KOPT-K1 (cell line): Measurements from ENCODE around the gene MACO1.

Experiments used
- H3K27ac ChIP-seq: fragments of 200-600 bp; sonication (generic); 2 replicates; pipeline ENCODE4 v1.5.1; 2016; ENCODE audit warnings: antibody characterized with exemption, mild to moderate bottlenecking, low read depth, low read length; ENCODE audit not compliant: poor library complexity, severe bottlenecking
- H3K36me3 ChIP-seq: fragments of 200-600 bp; sonication (generic); 2 replicates; pipeline ENCODE4 v1.5.1; 2017; ENCODE audit warnings: antibody characterized with exemption, mild to moderate bottlenecking, low read length, moderate library complexity; ENCODE audit not compliant: insufficient read depth
- H3K9me3 ChIP-seq: fragments of 200-600 bp; sonication (generic); 2 replicates; pipeline ENCODE4 v1.5.1; 2017; ENCODE audit warnings: antibody characterized with exemption, low read length, mild to moderate bottlenecking; ENCODE audit not compliant: insufficient read depth, poor library complexity, severe bottlenecking

The MACO1 gene

DNA sequence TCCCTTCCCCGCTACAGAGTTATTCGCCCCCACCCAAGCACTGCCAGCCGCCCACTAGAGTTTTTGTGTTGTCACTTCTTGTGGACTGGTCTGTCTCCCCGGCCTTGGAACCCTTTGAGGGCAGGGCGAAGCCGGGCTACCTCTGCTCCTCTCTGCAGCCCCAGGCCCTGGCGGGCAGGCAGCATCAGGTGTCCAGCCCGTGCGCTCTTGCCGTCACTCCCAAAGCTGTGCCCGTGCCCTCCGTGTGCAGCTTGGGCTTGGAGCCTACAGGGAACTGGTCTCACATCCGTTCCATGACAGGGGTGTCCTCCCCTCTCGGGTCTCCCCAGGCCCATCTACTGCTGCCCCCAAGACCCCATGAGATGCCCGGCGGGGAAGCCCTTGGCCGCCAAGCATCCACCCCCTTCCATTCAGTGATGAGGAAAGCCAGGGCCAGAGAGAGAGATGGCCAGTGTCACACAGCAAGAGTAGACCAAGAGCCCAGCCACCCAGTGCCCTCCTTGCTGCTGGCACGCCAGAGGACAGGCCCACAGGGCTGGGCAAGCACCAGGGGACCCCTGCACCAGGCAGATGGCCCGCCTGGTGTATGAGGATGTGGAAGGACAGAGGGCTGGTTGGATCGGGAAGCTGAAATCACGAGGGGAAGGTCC lies 97.4 kb downstream of the MACO1 start:
- no peaks in the 10 kb centered on the region for H3K36me3 ChIP-seq
- no peak overlapping the region for H3K27ac ChIP-seq
- no peaks in the 10 kb centered on the region for H3K9me3 ChIP-seq

DNA sequence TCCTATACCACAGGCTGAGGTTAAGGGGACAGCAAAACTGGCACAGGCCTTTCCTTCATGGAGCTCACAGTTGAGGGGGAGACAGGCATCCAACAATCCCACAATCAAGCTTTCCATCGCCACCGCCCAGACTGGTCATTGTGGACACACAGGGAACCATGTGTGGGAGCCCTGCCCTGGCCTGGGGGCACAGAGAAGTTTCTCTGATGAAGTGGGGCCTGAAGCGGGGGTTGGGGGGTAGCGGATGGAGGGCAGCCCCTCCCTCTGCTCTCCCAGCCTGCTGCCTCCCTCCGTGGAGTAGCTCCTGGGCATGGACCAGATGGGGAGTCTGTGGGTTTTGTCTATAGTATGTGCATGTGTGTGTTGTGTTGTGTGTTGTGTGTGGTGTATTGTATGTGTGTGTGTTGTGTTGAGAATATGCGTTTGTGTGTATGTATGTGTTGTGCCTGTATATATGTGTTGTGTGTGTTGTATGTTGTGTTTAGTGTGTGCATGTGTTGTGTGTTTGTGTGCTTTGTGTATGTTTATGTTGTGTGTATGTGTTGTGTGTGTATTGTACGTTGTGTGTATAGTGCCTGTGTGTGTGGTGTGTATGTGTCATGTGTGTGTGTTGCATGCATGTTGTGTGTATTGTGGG lies 98.3 kb downstream of the MACO1 start:
- Histone ChIP-seq H3K36me3 (no peaks in the 10 kb centered on the region), H3K27ac (no peak overlapping the region), H3K9me3 (no peaks in the 10 kb centered on the region)

DNA sequence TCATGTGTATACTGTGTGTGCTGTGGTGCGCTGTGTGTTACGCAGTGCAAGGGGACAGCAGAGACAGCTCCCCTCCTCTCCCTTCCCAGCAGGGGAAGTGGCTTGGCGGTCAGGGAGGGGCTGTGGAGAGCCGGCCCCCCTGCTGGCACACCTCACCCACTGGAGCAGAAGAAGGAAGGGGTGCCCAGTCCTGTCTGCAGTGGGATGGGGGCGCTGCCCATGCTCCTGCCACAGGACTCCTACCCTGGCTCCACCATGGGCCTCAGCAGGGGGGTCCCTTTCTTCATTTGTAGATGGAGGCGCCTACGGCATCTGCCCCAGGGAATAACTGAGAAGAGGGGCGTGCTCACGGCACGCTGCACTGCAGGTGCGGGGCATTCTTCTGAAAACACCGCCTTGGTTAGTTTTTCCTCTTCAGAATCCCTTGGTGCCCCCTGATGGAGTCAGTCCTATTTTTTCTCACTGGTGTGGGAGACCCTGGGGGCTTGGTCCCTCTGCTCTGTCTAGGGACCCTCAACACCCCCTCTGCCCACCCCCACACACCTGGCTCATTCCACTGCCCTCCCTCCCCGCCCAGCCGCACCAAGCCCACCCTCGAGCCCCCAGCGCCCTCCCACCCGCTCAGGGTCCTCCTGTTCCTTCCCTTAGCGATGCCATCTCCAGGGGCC lies 99.0 kb downstream of the MACO1 start:
- H3K27ac ChIP-seq = no peak overlapping the region
- H3K36me3 ChIP-seq = no peaks in the 10 kb centered on the region
- H3K9me3 ChIP-seq = no peaks in the 10 kb centered on the region

DNA sequence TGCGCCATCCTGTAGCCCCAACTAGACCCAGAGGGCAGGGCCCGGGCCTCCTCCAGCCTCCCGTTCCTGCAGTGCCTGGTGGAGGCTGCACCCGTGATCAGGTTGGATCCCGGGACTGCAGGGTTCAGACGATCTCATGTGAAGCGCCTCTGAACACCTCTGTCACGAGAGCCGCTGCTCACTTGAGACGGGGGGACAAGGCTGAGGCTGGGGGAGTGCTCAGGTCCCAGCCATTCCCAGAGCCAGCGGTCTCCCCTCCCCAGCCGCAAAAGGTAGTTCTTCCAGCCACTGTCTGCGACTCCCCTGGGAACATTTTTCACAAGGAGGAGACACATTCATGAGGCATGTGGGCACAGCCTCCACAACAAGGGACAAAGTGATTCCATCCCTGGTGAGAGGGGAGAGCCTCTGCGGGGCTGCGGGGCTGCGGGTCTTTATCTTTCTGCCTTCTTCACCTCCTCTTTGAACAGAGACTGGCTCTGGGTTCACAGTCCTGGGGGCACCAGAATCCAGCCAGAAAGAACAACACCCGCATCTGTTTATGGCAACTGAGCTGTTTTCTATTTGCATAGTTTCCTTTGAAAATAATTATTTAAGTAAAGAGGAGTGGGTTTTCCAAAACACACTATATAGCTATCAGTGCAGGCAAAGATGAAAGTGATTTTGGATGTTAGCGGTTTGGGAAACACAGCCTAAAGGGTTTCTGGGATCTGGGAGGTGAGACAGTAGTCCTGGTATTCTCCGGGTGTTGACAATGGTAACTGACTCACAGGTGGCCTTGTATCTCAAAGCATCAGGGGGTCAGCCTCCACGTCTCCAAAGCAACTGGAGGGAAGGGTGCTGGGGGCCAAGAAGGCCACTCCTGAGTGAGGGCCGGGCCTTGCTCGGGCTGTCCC lies 99.7 kb downstream of the MACO1 start:
- H3K9me3 ChIP-seq = no peaks in the 10 kb centered on the region
- H3K27ac ChIP-seq = no peak overlapping the region
- H3K36me3 ChIP-seq = no peaks in the 10 kb centered on the region

DNA sequence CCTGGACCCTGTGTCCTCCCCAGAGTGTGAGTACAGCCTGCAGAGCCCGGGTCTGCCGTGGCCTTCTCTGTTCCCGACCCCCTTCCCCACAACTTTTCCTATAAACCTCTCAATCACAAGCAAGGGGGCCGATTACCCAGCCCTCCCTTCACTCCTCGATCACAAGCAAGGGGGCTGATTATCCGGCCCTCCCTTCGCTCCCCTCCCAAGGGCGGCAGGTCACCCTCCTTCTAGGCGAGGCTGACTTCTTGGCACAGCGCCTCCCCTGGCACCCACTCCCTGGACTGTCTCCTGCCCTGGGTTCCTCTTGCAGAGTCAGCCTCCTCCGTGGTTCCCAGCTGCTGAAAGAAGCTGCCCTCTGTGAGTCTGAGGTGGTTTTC lies 100.4 kb downstream of the MACO1 start:
- Histone ChIP-seq H3K36me3 (no peaks in the 10 kb centered on the region), H3K27ac (no peak overlapping the region), H3K9me3 (no peaks in the 10 kb centered on the region)

DNA sequence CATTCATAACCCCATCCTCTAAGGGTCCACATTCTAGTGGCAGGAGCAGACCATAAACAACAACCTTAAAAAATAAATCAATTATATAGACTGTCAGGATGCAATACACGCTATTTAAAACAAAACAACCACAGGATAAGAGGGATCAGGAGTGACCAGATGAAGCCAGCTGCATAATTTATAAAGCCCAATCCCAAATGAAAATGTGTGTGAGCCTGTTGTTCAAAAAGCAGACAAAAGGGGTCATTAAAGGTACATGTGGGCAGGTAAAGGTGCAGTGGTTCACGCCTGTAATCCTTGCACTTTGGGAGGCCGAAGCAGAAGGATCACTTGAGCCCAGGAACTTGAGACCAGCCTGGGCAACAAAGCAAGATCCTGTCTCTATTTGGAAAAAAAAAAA lies 102.3 kb downstream of the MACO1 start:
- H3K27ac ChIP-seq = no peak overlapping the region
- H3K36me3 ChIP-seq = no peaks in the 10 kb centered on the region
- H3K9me3 ChIP-seq = no peaks in the 10 kb centered on the region

DNA sequence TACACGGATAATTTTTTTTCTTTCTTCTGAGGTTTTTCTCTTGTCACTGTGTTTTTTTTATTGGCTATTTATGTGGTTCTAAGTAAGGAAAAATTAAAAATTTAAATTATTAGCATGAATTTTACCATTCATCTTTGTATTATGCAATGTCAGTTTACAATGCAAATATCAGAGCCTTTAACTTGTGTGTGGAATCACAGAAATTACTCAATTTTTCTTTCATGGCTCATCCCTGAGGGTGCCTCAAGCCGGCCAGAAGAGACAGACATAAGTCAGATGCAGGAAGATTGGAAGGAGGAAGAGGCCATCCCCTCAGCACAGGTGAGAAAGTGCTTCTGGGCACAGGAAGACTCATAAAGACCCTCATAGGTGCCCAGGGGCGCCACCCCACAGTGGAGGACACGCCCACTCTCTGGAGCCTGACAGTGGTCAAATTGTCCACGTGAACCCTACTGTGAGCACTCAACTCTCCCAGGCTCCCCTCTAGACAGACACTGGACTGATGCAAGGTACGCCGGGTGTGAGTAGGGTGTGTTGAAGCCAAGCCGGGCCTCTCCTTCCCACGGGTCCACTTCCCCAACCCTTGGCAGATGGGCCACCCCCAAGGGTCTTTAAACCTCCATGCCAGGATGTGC lies 103.2 kb downstream of the MACO1 start:
- Histone ChIP-seq H3K9me3 (no peaks in the 10 kb centered on the region), H3K36me3 (no peaks in the 10 kb centered on the region), H3K27ac (no peak overlapping the region)

DNA sequence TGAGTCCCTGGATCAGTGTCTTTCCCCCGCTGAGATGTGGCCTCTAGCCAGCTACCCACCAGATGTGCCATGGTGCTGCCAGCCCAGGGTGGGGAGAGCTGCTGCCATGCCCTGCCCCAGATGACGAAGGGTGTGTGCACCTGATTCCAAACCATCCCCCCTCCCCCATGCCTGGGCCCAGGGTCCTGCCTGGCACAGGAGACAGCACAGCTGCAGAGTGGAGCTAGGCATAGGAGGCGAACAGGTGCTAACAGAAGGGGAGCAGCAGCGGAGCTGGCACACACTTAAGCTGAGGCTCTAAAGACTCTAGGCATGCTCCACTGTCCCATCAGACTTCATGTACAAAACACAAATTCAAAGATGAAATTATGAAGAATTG lies 103.7 kb downstream of the MACO1 start:
- Histone ChIP-seq H3K27ac (no peak overlapping the region), H3K36me3 (no peaks in the 10 kb centered on the region), H3K9me3 (no peaks in the 10 kb centered on the region)

DNA sequence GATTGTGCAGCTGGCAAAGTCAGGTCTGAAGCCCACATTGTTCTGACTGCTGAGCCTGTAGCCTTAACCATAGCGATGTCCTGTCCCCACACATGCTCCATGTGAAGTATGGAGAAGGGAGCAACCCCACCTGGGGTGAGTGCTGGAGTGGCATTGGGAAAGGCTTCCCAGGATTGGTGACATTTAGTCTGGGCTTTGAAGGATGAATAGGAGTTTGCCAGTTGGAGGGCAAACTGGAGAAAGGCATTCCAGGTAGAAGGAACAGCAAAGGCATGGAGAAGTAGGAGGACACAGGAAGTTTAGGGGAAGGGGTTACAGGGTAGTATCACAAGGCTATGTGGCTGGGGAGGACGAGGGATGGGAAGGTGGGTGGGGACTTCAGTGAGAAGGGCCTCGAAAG lies 105.4 kb downstream of the MACO1 start:
- H3K9me3 ChIP-seq = no peaks in the 10 kb centered on the region
- no peaks in the 10 kb centered on the region for H3K36me3 ChIP-seq
- no peak overlapping the region for H3K27ac ChIP-seq

DNA sequence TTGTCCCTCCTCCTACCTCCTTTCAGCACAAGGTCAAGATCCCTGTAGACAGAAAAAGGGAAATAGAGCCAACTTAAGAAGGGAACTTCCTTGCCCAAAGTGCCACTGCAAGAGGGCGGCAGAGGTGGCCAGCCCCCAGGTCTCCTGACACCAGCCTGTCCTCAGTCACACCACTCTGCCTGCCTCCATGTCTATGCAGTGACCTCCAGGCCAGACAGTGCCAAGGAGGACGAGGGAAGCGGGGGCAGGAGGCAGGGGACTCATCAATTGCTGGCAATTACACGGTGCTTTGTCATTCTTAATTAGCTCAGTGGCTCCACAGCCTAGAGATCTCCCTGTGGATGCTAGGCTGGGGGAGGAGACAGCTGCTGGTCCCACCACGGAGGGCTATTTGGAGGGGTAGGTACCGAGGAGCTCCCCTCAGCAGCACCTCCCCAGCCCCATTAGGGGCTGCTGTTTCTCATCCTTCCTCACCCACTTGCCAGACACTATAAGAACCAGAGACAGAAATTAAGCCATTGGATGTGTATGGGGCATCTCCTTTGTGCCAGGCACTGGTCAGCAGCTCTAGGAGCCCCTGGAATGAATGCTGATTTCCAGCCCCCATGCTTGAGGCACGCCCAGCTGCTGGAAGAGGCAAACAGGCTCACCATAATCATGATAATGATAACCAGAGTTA lies 106.6 kb downstream of the MACO1 start:
- H3K9me3 ChIP-seq = no peaks in the 10 kb centered on the region
- H3K36me3 ChIP-seq = no peaks in the 10 kb centered on the region
- no peak overlapping the region for H3K27ac ChIP-seq

DNA sequence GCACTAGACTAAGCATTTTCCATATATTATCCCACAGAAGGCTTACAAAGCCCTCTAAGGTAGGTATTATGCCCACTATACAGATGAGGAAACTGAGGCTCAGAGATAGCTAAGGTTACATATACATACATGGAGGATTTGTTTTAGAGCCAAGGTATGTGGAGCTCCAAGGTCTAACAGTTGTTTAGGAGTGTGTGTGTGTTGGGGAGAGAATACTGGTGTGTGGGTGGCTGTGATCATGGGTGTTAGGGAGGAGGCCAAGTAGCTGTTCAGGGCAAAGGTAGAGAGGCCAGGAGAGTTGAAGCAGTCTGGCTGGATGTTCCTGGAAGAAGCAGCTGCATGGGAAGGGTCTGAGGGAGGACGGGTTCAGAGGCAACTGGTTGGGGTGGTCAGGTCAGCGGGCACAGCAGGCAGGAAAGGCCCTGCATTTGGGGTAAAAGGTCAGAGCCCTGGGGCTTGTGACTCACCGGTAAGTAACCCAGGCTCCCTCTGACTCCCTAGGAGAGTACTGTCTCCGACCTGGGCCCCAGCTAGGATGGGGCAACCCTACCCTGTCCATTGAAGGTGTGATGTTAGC lies 107.6 kb downstream of the MACO1 start:
- H3K9me3 ChIP-seq = no peaks in the 10 kb centered on the region
- H3K36me3 ChIP-seq = no peaks in the 10 kb centered on the region
- no peak overlapping the region for H3K27ac ChIP-seq

DNA sequence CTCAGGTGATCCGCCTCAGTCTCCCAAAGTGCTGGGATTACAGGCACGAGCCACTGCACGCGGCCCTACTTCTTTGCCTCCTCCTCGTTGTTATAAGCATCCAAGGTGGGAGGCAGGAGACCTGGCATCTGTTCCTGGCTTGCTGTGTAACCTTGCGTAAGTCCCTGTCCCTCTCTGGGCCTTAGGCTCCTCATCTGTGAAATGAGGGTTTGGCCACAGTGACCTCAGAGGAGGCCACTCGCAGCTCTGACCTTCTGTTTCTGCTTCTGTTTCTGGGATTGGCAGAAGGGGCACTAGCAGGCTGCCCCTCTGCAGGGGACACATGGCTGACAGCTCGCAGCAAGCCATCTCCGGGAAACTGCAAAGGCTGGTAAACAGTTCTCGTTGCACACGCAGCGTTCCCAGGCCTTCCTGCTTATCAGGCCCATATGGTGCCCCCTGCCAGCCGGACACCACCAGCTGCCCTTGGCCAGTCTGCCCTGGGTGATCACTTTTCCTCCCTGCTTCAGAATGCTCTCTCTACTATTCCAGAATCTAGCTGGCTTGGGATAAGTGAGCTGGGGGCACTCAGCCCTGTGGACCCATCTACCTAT lies 110.1 kb downstream of the MACO1 start:
- H3K27ac ChIP-seq = no peak overlapping the region
- no peaks in the 10 kb centered on the region for H3K9me3 ChIP-seq
- H3K36me3 ChIP-seq = no peaks in the 10 kb centered on the region

DNA sequence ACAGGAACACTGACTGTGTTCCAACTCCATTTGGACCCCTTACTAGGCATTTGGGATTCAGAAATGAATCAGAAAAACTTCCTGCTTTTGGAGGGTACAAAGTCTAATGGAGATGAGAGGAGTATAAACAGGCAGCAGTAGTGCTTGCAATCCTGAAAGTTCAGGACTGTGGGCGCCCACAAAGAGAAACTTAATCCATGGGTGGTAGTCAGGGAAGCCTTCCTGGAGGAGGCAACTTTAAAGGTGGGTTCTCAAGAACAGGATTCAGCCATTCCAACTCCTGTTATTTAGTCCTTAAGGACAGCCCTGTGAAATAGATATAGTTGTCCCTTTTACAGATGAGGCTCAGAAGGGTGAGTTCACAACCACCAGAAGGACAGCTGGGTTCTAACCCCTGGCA lies 110.7 kb downstream of the MACO1 start:
- Histone ChIP-seq H3K27ac (no peak overlapping the region), H3K9me3 (no peaks in the 10 kb centered on the region), H3K36me3 (no peaks in the 10 kb centered on the region)
